NCI-H748 treated with DMSO at 0.1 percent for 48 hours (cell line): Measurements from ENCODE around the gene SPIN1.

ENCODE experiments used
- DNase-seq: peaks from one replicate; lab custom pipeline; 2025; lab: John Stamatoyannopoulos, UW

SPIN1 gene

GRCh38 chr9:88436379-88436778 is 48.1 kb downstream of the SPIN1 start:
- no peak for DNase-seq

- no peak for DNase-seq
These were observed 49.2 kb downstream of the SPIN1 start for GRCh38 chr9:88437210-88438146.

- no peak for DNase-seq
These were observed 50.6 kb downstream of the SPIN1 start for GRCh38 chr9:88438811-88439210.

GRCh38 chr9:88441301-88442007 is 53.2 kb downstream of the SPIN1 start:
- DNase-seq, result no peak

- no peak for DNase-seq
These were observed 55.4 kb downstream of the SPIN1 start for GRCh38 chr9:88443480-88444113.

GRCh38 chr9:88446728-88447127 is 58.5 kb downstream of the SPIN1 start:
- no peak for DNase-seq

GRCh38 chr9:88447431-88447830 is 59.2 kb downstream of the SPIN1 start:
- DNase-seq, result no peak

GRCh38 chr9:88451160-88451559 is 62.9 kb downstream of the SPIN1 start:
- no peak for DNase-seq

GRCh38 chr9:88458716-88459465 is 70.6 kb downstream of the SPIN1 start:
- DNase-seq, result no peak

GRCh38 chr9:88460587-88461332 is 72.5 kb downstream of the SPIN1 start:
- DNase-seq, result no peak

- DNase-seq, result no peak
These were observed 73.9 kb downstream of the SPIN1 start for GRCh38 chr9:88462191-88462590.

- no peak for DNase-seq
These were observed 76.6 kb downstream of the SPIN1 start for GRCh38 chr9:88464851-88465250.

GRCh38 chr9:88468226-88468625 is 80.0 kb downstream of the SPIN1 start:
- no peak for DNase-seq

- DNase-seq, result no peak
These were observed 88.4 kb downstream of the SPIN1 start for GRCh38 chr9:88476491-88477271.

GRCh38 chr9:88477300-88477751 is 89.1 kb downstream of the SPIN1 start:
- DNase-seq, result no peak

- no peak for DNase-seq
These were observed 90.0 kb downstream of the SPIN1 start for GRCh38 chr9:88478246-88478645.

GRCh38 chr9:88481933-88482332 is 93.7 kb downstream of the SPIN1 start:
- no peak for DNase-seq

GRCh38 chr9:88488166-88488565 is 99.9 kb downstream of the SPIN1 start:
- DNase-seq, result no peak

GRCh38 chr9:88494983-88495721 is 106.9 kb downstream of the SPIN1 start:
- DNase-seq, result no peak

GRCh38 chr9:88497224-88497623 is 109.0 kb downstream of the SPIN1 start:
- no peak for DNase-seq
